Psoas muscle (tissue), 8 donors: ENCODE results near the gene DNAI1. TPM values are rescaled to one million over a fixed set of nuclear protein-coding genes. Genes with fewer than 3 reads are reported as not detected.

Experiments used
- ATAC-seq, 4 donors: fragments of 200-7000 bp; cut with Tn5 transposase; one replicate each; pipeline ENCODE4 v1.9.1; 2020; ENCODE audit warnings: moderate library complexity in 3 of 4, mild to moderate bottlenecking in 2 of 4
- DNase-seq, 2 donors: peaks; one replicate each; pipeline ENCODE4 v3.0.0-alpha.2; 2020
- H3K27ac ChIP-seq: fragments of 200-600 bp; one replicate; pipeline ENCODE4 v1.8.0; 2022
- H3K27me3 ChIP-seq, 3 donors: fragments of 200-600 bp in 1 of 3; one replicate each; pipeline versions ENCODE4 v1.6.1 to v1.8.0; 2013 to 2022; ENCODE audit warnings: low read length in 2 of 3, mild to moderate bottlenecking in 2 of 3, moderate library complexity in 1 of 3; ENCODE audit not compliant: insufficient read depth in 3 of 3
- H3K36me3 ChIP-seq, 2 donors: fragments of 200-600 bp in 1 of 2; one replicate each; pipeline versions ENCODE4 v1.6.1 to v1.8.0; 2013 to 2022; ENCODE audit warnings: low read depth in 1 of 2, mild to moderate bottlenecking in 1 of 2, moderate library complexity in 1 of 2; ENCODE audit not compliant: insufficient read depth in 1 of 2
- H3K4me1 ChIP-seq: fragments of 200-600 bp; one replicate; pipeline ENCODE4 v1.8.0; 2022
- H3K4me3 ChIP-seq: fragments of 200-600 bp; one replicate; pipeline ENCODE4 v1.8.0; 2022; ENCODE audit warnings: mild to moderate bottlenecking
- H3K9me3 ChIP-seq: fragments of 200-600 bp; one replicate; pipeline ENCODE4 v1.8.0; 2022
- CTCF ChIP-seq: fragments of 200-600 bp; IDR thresholded peaks from one replicate; pipeline ENCODE4 v1.8.0; 2022; ENCODE audit warnings: antibody characterized with exemption
- WGBS, 3 donors: extraction: QIAGEN DNeasy Blood & Tissue Kit; methylation state at CpG; one replicate each; pipeline versions ENCODE4 v1.1.6 to v1.1.7; 2013; 5-methylcytosine and 5-hydroxymethylcytosine counted together
- intact Hi-C, 2 donors: fragments of 100-400 bp; cut with DNase I; formaldehyde crosslinking; loops; one replicate each; pipeline versions ENCODE4 v1.11.0 to v1.14.2; 2022
- polyA plus RNA-seq, 3 donors: library from polyadenylated mRNA; stranded (reverse); fragments of 200-250 nt; gene quantifications; one replicate each; pipeline ENCODE4 v1.2.3, GENCODE V29; 2013
- total RNA-seq, 4 donors: library from RNA; stranded (reverse); fragmentation: NEBNext Ultra II Directional in 2 of 4; extraction: Animal tissue kit (Norgen Biotek cat#: 25700) in 2 of 4; gene quantifications; one replicate each; pipeline versions ENCODE4 v1.2.1 to v1.2.4, GENCODE V29; 2021 to 2023
- donor health status: healthy with polysubstance abuse.
- donor health status: DM: no; HTN: no; CAD: no; lungs with moderate emphysema.
- donor health status: Bipolar disorder and iron deficiency.
- donor health status: healthy.
- donor health status: DM: yes; HTN: yes; CAD: no.
- donor health status: DM: no; HTN: no; CAD: no.
- donor health status: DM: no; HTN: no; CAD: no.
- donor health status: DM: yes; HTN: yes; CAD: no.

Gene DNAI1
- total and polyA plus RNA-seq, 7 donors = 0.04 to 0.70 (median 0.27) TPM; not detected in 3

GRCh38 chr9:34458959-34459340 lies 345 bp downstream of the DNAI1 start:
- TF ChIP-seq CTCF = no peak
- H3K4me3 ChIP-seq = peak overlapping the region; percentile 85
- H3K36me3 ChIP-seq = no peaks in the 10 kb centered on the region
- no peaks in the 10 kb centered on the region for H3K9me3 ChIP-seq
- DNase-seq (no peak), ATAC-seq (no peak)
- H3K27me3 ChIP-seq = no peaks in the 10 kb centered on the region
- 14 to 20% (median 18%) methylated on average over 11 of the region's 11 CpGs for WGBS, 3 donors
- intact Hi-C loops = no loop called here
- H3K27ac ChIP-seq = no peak overlapping the region
- peaks cover 55% of the 10 kb centered on the region for H3K4me1 ChIP-seq

- ATAC-seq (no peak), DNase-seq (no peak)
- Histone ChIP-seq H3K36me3 (no peaks in the 10 kb centered on the region), H3K27me3 (no peaks in the 10 kb centered on the region), H3K4me3 (no peak overlapping the region), H3K9me3 (no peaks in the 10 kb centered on the region), H3K27ac (peak overlapping the region; percentile 54), H3K4me1 (peaks cover 55% of the 10 kb centered on the region)
- WGBS, 3 donors = 78 to 85% (median 82%) methylated on average over 14 of the region's 14 CpGs
- intact Hi-C loops = no loop called here
- TF ChIP-seq CTCF = no peak
Measured at GRCh38 chr9:34459356-34459755, 751 bp downstream of the DNAI1 start.

GRCh38 chr9:34459941-34460340 lies 1.3 kb downstream of the DNAI1 start:
- DNase-seq = no peak
- TF ChIP-seq CTCF = no peak
- Histone ChIP-seq H3K27me3 (no peaks in the 10 kb centered on the region), H3K9me3 (no peaks in the 10 kb centered on the region), H3K36me3 (no peaks in the 10 kb centered on the region), H3K4me1 (peaks cover 55% of the 10 kb centered on the region), H3K4me3 (no peak overlapping the region), H3K27ac (peak overlapping the region; percentile 54)
- intact Hi-C loops = loop anchor here in 1 of 2 donors (5.0 kb wide), 1 partner anchor 33 kb away; no protein-coding TSS in a partner anchor
- peak in 3 of 4 donors; percentile 2 to 21 (median 5) for ATAC-seq
- WGBS, 3 donors = 34 to 56% (median 34%) methylated on average over 3 of the region's 3 CpGs

GRCh38 chr9:34463098-34463900 lies 4.7 kb downstream of the DNAI1 start:
- DNase-seq = no peak
- Histone ChIP-seq H3K4me3 (no peak overlapping the region), H3K9me3 (no peaks in the 10 kb centered on the region), H3K36me3 (no peaks in the 10 kb centered on the region), H3K27me3 (no peaks in the 10 kb centered on the region), H3K27ac (no peak overlapping the region), H3K4me1 (peaks cover 45% of the 10 kb centered on the region)
- intact Hi-C loops = loop anchor here in 1 of 2 donors (5.0 kb wide), 1 partner anchor 36 kb away; no protein-coding TSS in a partner anchor
- WGBS, 3 donors = 28 to 40% (median 28%) methylated on average over 5 of the region's 5 CpGs
- no peak for ATAC-seq
- TF ChIP-seq CTCF = no peak
